ENCODE results near the gene APBB2. TPM values are rescaled to one million over a fixed set of nuclear protein-coding genes. Genes with fewer than 3 reads are reported as not detected.

The APBB2 gene
- total and polyA plus RNA-seq, 2 of the 8 experiments (the other 6 are each of a cell fraction or from before 2014, with no cell fraction given) = 58.7 to 59.4 TPM

GRCh38 chr4:40870150-40870549 is 344.2 kb downstream of the APBB2 start:
- Histone ChIP-seq H3K56ac (replicated peaks; ENCODE audit: insufficient read length, low read depth, low read length) (no peak overlapping the region), H3K27me3 (replicated peaks in 1 of 4; ENCODE audit: control insufficient read depth in 3 of 4, extremely low read depth in 1 of 4, insufficient read depth in 3 of 4, low read length in 3 of 4) (no peaks in the 10 kb centered on the region), H3K23me2 (ENCODE audit: low read depth, low read length) (no peaks in the 10 kb centered on the region), H2BK12ac (ENCODE audit: low read depth, low read length) (no peak overlapping the region), H4K20me1 (replicated peaks in 1 of 2; ENCODE audit: control insufficient read depth in 1 of 2, insufficient read depth in 2 of 2, low read length in 2 of 2) (no peaks in the 10 kb centered on the region), H2BK20ac (ENCODE audit: low read length) (no peak overlapping the region), H3K27ac (ENCODE audit: low read depth, low read length) (no peak overlapping the region), H2AK5ac (ENCODE audit: low read depth, low read length) (no peak overlapping the region), H3K36me3 (ENCODE audit: control insufficient read depth in 2 of 4, insufficient read depth in 4 of 4, low read length in 3 of 4) (no peaks in the 10 kb centered on the region), H4K8ac (ENCODE audit: extremely low read depth, insufficient read depth, low read length) (no peak overlapping the region), H2BK15ac (ENCODE audit: low read length) (no peak overlapping the region), H3K14ac (ENCODE audit: insufficient read length) (no peak overlapping the region), H2BK5ac (ENCODE audit: low read depth, low read length) (no peak overlapping the region), H3K9me3 (ENCODE audit: insufficient read depth in 2 of 2, low read depth in 1 of 2, low read length in 1 of 2) (no peaks in the 10 kb centered on the region; a peak in 1 of 4 replicates), H3K9ac (replicated peaks in 1 of 4; ENCODE audit: extremely low read depth in 1 of 4, low read depth in 3 of 4, low read length in 3 of 4) (no peak overlapping the region), H3K4me2 (ENCODE audit: insufficient read depth in 1 of 2, low read depth in 2 of 2, low read length in 2 of 2) (no peak overlapping the region), H3K4me3 (ENCODE audit: extremely low read depth in 1 of 4, insufficient read depth in 2 of 4, low read depth in 3 of 4, low read length in 4 of 4) (no peak overlapping the region), H2BK120ac (replicated peaks; ENCODE audit: low read depth, low read length) (no peak overlapping the region), H2AFZ (ENCODE audit: low read length) (no peak overlapping the region), H3K4me1 (replicated peaks in 1 of 4; ENCODE audit: control insufficient read depth in 3 of 4, insufficient read depth in 4 of 4, low read length in 3 of 4) (no peaks in the 10 kb centered on the region; a peak in 2 of 7 replicates), H3K4ac (replicated peaks; ENCODE audit: insufficient read length, low read depth, low read length) (no peak overlapping the region), H4K5ac (ENCODE audit: insufficient read length, low read depth, low read length) (no peak overlapping the region), H3K79me2 (ENCODE audit: control insufficient read depth in 1 of 2, insufficient read depth in 2 of 2, low read length in 2 of 2) (no peaks in the 10 kb centered on the region), H4K91ac (replicated peaks; ENCODE audit: insufficient read length, low read length) (no peak overlapping the region), H3K79me1 (ENCODE audit: low read depth, low read length) (no peaks in the 10 kb centered on the region), H3K23ac (ENCODE audit: insufficient read length) (no peak overlapping the region), H3K18ac (ENCODE audit: extremely low read depth, low read length) (no peak overlapping the region)
- ChIA-PET POLR2A (ENCODE audit: partially characterized antibody) (no interaction called here), CTCF (ENCODE audit: partially characterized antibody) (interaction anchor here (1.0 kb wide), 1 partner anchor 38 kb away, joined by 3 read pairs; no protein-coding TSS in a partner anchor)
- WGBS, 2 experiments (ENCODE audit: extremely low coverage in 1 of 2, insufficient coverage in 1 of 2, insufficient read length in 1 of 2, insufficient replicate concordance in 2 of 2, low coverage in 1 of 2, low lambda C conversion rate in 2 of 2, missing lambda C conversion rate in 1 of 2) = 75% methylated on average over 4 of the region's 4 CpGs; no CpG with 5 or more reads in 1 of the 2 experiments
- TF ChIP-seq KDM4A (IDR thresholded peaks at IDR 0.05; ENCODE audit: low read depth, low read length, severe bottlenecking) = no peak
- TF ChIP-seq TEAD4 (IDR thresholded peaks at IDR 0.05; ENCODE audit: low read depth, low read length) = no peak
- no peak for TF ChIP-seq CBX8 (IDR thresholded peaks at IDR 0.05; ENCODE audit: borderline replicate concordance, low read depth, low read length)
- TF ChIP-seq CBX5 (IDR thresholded peaks at IDR 0.05; ENCODE audit: low read depth, low read length) = no peak
- FAIRE-seq (no peak), DNase-seq (ENCODE audit: low read depth in 1 of 2, low spot score in 2 of 2) (no peak)

Data from H1 (cell line).